GM12878 (cell line): ENCODE data around the gene NAA38.

ENCODE experiments used
- BMI1 ChIP-seq: fragments of 450-650 bp; IDR thresholded peaks from 2 replicates; pipeline ENCODE4 v1.6.1; 2016; ENCODE audit warnings: mild to moderate bottlenecking, moderate library complexity, borderline replicate concordance
- CTCF ChIP-seq, 3 experiments: IDR thresholded peaks in 2 of 3; conservative IDR thresholded peaks in 1 of 3; 2 replicates each; pipeline ENCODE4 v1.5.1; 2011; ENCODE audit warnings: low read depth in 3 of 3, low read length in 3 of 3, mild to moderate bottlenecking in 3 of 3, control low read depth in 2 of 3, moderate library complexity in 2 of 3, inconsistent platforms in 1 of 3, mixed read lengths in 1 of 3; ENCODE audit not compliant: control insufficient read depth in 2 of 3, insufficient read depth in 1 of 3; ENCODE audit errors: extremely low read depth in 1 of 3
- EGR1 ChIP-seq, 2 experiments: IDR thresholded peaks; 1 replicate in 1 of 2; 2 replicates in 1 of 2; pipeline ENCODE4 v1.6.1; 2011 to 2012; ENCODE audit warnings: low read depth in 2 of 2, low read length in 2 of 2, borderline replicate concordance in 1 of 2, mild to moderate bottlenecking in 1 of 2, moderate library complexity in 1 of 2
- MAX ChIP-seq: IDR thresholded peaks from 2 replicates; pipeline ENCODE4 v1.6.1; 2012; ENCODE audit warnings: low read depth, low read length, improper control_type of control experiment
- PKNOX1 ChIP-seq: fragments of 450-650 bp; IDR thresholded peaks from 2 replicates; pipeline ENCODE4 v1.6.1; 2016; ENCODE audit warnings: mild to moderate bottlenecking
- POLR2AphosphoS5 ChIP-seq: IDR thresholded peaks from 2 replicates; pipeline ENCODE4 v1.6.1; 2011; ENCODE audit warnings: mild to moderate bottlenecking, low read length, inconsistent platforms
- TAF1 ChIP-seq: IDR thresholded peaks from 2 replicates; pipeline ENCODE4 v1.6.1; 2011; ENCODE audit warnings: mild to moderate bottlenecking, low read depth, low read length, borderline replicate concordance
- ZBED1 ChIP-seq: IDR thresholded peaks from 2 replicates; pipeline ENCODE4 v1.6.1; 2016; ENCODE audit warnings: borderline replicate concordance

GRCh38 chr17:7807206-7807605 lies 50.2 kb downstream of the NAA38 start:
- no peak for TF ChIP-seq POLR2AphosphoS5
- no peak for TF ChIP-seq MAX
- TF ChIP-seq CTCF (IDR thresholded peaks at IDR 0.05 in 2 of 3, conservative IDR thresholded peaks at IDR 0.05 in 1 of 3; ENCODE audit: control insufficient read depth in 2 of 3, extremely low read depth in 1 of 3, insufficient read depth in 1 of 3, low read depth in 3 of 3, low read length in 3 of 3), result no peak
- no peak for TF ChIP-seq BMI1
- no peak for TF ChIP-seq TAF1
- TF ChIP-seq ZBED1, result no peak
- no peak for TF ChIP-seq EGR1 (IDR thresholded peaks at IDR 0.05; ENCODE audit: borderline replicate concordance in 1 of 2, low read depth in 2 of 2, low read length in 2 of 2)
- TF ChIP-seq PKNOX1, result no peak
